NCI-H1105 treated with DMSO at 0.1 percent for 48 hours (cell line): ENCODE measurements around the gene EVA1C.
"Not testable (repeated sequence)": the region's sequence is repeated elsewhere in the genome, so short reads cannot be mapped to it uniquely, and the experiment has no call there.

Source experiments
- DNase-seq: peaks from one replicate; lab custom pipeline; 2025; lab: John Stamatoyannopoulos, UW

EVA1C gene

DNA sequence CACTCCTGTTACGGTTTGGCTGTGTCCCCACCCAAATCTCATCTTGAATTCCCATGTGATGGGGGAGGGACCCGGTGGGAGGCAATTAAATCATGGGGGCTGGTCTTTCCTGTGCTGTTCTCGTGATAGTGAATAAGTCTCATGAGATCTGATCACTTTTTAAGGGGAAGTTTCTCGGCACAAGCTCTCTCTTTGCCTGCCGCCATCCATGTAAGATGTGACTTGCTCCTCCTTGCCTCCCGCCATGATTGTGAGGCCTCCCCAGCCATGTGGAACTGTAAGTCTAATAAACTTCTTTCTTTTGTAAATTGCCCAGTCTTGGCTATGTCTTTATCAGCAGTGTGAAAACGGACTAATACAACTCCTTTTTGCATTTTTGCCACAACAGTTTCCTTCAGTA is 118.3 kb downstream of the EVA1C start:
- not testable (repeated sequence) for DNase-seq

DNA sequence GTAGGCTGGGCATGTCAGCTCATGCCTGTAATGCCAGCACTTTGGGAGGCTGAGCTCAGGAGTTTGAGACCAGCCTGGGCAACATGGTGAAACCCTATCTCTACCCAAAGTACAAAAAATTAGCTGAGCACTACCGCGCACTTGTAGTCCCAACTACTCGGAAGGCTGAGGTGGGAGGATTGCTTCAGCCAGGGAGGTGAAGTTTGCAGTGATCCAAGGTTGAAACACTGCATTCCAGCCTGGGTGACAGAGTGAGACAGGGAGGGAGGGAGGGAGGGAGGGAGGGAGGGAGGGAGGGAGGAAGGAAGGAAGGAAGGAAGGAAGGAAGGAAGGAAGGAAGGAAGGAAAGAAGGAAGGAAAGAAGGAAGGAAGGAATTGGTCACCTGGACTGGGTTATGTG is 119.1 kb downstream of the EVA1C start:
- not testable (repeated sequence) for DNase-seq

DNA sequence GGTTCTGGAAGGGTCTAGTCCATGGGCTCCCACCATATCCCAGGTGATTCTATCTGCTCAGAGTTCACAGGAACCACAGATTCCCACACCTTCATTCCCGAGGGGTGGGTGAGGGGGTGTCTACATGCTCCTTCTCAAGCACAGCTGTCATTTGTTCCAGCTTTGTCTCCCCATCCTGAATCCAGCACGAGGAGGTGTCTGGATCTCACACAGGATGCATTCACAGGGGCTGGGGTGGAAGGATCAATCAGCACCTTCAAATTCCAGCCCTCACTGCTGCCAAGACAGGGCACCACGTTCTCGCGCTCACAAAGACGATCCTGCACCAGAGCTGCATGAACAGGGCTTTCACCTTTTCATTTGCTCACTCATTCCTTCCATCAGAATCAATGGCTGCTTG is 120.1 kb downstream of the EVA1C start:
- no peak for DNase-seq

DNA sequence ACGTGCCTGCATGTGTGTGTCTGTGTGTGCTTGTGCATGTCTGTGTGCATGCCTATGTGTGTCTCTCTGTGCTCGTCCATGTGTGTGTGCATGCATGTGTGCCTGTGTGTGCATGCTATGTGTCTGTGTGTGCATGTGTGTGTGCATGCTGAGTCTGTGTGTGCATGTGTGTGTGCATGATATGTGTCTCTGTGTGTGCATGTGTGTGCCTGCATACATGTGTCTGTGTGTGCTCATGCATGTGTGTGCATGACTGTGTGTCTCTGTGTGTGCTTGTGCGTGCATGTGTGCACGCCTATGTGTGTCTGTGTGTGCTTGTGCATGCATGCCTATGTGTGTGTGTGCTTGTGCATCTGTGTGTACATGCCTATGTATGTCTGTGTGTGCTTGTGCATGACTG is 120.5 kb downstream of the EVA1C start:
- DNase-seq: no peak

DNA sequence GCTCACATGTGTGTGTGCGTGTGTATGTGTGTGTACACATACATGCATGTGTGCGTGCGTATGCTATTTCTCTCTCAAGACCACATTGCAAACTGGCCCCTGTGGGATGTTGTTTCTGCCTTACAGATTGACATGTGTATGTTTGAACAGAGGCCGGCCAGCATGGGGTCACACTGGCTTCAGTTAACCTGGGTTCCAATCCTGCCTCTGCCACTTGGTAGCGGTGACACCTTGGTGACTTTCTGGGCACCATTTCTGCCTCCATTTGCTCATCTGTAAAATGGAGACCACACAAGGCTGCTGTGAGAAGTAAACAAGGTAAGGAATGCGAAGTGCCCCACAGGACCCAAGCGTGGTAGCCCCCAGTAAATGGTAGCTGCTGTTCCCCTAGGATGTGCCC is 121.1 kb downstream of the EVA1C start:
- DNase-seq: no peak

DNA sequence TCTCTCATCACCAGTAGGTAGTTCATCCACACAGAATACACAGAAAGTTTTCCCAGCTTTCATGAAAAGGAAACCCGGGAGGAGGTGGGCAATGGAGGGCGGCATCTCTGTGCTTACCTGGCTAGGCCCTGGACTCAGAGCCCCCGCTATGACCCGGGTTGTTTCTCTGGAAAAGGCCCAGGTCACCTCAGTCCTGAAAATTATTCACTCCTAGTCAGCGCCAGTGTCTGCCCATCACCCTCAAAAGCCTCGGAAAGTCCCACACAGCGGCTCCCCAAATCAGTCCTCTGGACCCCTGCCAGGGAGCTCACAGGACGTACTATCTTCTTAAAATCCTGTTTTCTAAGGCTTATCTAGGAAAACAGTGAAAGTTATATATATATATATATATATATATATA is 121.6 kb downstream of the EVA1C start:
- DNase-seq: no peak

DNA sequence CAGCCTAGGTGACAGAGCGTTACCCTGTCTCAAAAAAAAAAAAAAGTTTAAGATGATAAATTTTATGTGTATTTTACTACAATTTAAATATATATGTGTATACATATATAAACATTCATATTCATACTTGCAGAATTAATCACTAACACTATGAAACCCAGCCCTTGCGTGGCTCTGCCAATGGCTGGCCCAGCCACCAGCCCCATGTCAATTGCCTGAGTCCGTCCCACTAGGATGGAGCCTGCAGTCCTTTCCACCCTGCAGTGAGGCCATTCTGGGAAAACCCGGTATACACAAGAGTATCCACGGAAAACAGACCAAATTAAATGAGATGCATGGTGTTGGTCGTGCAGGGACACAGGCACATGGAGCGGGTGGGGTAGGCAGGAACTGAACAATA is 123.1 kb downstream of the EVA1C start:
- DNase-seq: no peak

DNA sequence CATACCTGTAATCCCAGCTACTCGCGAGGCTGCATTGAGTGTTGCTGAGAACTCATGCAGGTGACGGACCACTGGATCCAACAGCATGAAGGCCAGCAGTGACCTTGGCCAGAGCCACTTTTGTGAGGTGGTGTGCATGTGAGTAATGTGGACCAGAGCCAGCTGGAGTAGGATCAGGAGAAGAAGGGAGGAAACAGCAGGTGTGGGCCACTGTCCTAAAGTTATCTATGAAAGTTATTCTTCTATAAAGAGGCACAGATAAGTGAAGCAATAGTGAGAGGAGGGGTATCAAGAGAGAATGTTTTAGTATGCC is 125.0 kb downstream of the EVA1C start:
- DNase-seq: no peak

DNA sequence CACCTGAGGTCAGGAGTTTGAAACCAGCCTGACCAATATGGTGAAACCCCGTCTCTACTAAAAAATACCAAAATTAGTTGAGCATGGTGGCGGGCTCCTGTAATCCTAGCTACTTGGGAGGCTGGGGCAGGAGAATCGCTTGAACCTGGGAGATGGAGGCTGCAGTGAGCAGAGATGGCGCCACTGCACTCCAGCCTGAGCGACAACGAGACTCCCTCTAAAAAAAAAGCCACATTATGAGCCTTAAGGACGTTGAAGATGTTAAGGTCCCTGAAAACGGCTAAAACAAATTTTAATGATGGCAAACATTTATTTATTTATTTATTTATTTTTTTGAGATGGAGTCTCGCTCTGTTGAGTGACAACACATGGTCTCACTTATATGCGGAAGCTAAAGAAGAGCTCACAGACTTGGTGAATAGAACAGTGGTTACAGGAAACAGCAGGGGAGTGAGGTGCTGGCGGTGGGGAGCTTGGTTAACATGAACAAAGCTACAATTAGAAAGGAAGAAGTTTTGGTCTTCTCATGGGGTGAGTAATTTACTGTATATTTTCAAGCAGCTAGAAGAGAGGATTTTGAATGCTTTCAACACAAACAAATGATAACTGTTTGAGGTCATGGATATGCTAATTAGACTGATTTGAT is 125.8 kb downstream of the EVA1C start:
- DNase-seq: no peak

DNA sequence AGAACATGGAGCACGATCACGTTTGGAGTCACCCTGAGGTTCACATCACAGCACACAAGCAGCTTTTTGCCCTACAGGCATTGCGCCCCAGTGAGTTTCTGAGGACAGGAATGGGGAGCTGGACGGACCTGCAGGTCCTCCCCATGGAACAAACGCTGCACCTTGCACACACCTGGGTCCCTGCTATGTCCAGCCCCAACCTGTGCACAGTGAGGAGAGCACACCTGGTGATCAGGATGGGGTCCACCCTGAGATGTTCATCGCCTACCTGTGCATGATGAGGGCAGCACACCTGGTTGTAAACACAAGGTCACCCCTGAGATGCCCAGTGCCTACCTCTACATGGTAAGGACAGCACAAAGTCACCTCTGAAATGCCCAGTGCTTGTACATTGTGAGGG is 126.9 kb downstream of the EVA1C start:
- DNase-seq: no peak

DNA sequence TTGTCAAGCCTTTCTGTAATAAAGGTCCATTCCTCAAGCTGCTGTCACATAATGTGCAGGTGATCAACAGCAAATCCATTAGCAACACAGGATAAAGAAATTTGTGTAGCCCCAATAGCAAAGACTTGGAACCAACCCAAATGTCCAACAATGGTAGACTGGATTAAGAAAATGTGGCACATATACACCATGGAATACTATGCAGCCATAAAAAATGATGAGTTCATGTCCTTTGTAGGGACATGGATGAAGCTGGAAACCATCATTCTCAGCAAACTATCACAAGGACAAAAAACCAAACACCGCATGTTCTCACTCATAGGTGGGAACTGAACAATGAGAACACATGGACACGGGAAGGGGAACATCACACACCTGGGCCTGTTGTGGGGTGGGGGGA is 130.6 kb downstream of the EVA1C start:
- DNase-seq: not testable (repeated sequence)

DNA sequence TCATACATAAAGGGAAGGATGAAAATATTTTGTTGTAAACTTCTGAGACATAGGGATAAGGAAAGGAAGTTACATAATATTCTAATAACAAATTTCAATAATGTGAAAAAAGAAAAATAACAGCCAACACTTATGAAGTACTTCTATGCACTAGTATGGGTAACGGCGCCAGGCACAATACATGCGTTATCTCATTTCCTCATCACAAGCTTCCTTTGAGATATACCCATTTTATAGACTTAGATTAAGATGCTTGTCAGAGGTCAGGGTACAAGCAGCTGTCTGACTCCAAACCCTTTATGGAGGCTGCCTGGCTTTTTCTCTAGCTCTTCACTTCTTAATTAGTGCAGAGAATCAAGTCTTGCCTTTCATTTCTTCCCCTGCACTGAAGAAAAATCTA is 131.5 kb downstream of the EVA1C start:
- DNase-seq: no peak

DNA sequence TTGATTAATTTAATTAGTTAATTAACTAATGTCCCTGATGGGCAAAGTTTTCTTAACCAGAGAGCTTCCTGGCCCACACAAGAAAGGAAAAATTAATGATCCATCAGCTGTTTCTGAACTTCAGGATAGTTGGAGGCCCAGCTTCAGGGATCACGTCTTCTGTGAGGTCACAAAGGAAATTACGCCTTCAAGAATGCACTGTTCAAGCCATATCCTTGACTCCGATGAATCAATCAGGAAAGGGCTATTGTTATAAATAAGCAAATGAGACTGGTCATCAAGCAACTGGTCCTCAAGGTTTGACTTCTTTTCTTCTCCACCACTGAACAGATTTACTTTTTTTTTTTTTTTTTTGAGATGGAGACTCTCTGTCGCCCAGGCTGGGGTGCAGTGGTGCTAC is 132.2 kb downstream of the EVA1C start:
- no peak for DNase-seq

DNA sequence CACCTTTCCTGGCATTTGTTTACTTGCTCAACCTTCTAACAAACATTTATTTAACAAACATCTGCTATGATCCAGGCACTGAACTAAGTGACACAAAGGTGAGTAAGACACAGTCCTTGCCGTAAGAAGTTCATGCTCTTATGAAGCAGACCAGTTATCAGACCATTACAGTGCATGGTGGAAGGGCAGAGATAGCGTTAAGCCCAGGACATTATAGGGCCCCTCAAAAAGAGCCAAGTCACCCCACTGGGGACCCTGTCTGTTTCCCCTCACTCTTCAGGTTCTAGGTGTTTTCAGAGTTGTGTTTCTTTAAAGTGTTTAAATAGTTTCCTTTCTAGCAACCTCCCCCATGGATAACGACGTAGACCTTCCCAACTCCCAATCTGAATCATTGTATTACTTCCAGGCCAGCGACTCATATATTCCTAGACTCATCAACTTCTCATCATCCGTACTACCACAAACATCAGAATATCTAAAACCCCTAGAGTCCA is 133.5 kb downstream of the EVA1C start:
- no peak for DNase-seq

DNA sequence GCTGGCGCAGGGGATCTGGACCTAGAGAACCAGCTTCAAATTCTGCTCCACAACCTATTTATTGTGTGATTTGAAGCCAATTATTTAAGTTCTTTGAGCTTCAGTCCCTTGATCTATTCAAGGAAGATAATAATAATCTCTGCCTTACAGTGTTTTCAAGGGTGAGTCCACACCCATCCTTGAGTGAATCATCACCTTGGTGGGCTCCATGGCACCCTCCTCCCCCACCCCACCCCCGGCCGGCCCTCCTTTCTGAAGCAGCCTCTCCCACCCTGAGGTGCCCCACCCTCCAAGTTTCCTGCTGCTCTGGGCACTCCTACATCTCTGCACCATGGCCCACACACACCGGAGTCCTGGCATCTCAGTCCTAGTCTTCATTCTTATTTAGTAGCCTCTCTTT is 134.5 kb downstream of the EVA1C start:
- no peak for DNase-seq

DNA sequence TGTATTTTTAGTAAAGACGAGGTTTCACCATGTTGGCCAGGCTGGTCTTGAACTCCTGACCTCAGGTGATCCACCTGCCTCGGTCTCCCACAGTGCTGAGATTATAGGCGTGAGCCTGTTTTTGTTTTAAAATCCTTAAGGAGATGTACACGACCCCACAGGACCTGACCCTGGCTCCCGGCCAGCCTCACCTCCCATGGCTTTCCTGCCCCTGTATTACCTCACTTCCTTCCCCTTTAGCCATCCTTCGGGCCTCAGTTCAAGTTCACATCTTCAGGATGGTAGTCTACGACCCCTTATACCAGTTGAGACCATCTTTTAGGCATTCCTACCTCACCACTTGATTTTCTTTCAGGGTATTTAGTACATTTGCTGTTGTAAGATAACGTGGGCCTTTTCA is 136.5 kb downstream of the EVA1C start:
- DNase-seq: no peak

DNA sequence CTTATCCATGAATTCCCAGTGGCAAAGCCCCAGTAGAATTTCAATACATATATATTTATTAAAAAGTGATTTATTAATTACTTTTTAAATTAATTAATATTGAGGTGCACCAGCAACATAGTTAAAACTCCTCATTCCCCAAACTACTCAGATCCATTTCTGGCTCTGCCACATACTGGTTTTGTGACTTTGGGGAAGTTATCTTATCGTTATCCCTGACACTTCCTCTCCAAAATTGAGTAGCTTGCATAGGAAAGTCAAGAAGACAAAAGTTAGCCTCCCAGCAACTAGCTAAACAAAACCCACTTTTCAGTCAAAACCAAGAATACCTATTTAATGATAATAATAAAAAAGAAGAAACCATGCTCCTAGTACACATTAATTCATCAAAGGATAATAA is 136.9 kb downstream of the EVA1C start:
- DNase-seq: no peak

DNA sequence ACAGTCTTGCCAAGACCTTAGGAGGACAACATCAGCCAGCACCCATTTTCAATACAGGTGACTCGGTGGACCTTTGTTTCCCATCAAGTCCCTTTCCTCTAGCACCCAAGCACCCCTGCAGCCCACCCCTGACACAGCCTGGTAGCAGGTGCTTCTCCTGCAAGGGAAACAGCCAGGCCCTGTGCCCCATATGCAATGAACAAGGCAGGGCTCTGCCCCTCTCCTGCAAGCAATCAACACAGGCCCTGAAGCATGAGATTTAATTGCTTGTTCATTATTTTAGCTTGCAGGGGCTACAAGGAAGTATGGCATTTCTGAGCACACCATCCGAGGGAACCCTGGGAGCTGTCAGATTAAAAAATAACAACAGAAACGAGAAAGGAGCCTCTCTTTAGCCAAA is 137.4 kb downstream of the EVA1C start:
- DNase-seq: no peak

DNA sequence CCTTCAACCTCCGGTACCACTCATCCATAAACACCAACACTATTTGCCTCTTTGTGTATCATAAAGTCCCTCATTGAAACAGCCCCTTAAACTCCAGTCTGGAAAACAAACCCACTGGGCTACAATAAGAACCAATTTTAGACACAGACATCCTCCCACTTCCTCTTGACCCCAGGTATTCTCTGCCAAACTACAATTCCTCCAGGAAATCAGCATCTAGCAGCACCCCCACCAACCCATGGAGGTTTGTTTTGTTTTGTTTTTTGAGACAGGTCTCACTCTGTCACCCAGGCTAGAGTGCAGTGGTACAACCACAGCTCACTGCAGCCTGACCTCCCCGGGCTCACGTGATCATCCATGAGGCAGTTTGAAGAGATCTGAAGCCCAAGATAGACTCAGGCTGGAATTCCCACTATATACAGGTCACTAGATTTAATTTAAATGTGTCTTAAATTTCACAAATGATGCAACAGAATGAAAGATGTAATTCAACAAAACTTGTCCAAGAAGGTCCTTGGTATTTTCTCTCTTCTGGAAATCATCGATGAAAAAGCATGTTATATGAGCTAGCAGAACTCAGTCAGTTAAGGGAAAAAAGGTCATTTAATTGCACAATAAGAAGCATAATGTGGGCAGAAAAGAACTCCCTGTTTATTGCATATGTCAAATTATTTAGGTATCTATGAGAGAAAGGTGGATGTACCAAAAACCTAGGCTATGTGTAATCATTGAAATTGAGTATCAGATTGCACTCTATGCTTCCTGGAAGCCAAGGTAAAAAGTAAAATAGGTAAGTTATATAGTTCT is 142.5 kb downstream of the EVA1C start:
- no peak for DNase-seq

DNA sequence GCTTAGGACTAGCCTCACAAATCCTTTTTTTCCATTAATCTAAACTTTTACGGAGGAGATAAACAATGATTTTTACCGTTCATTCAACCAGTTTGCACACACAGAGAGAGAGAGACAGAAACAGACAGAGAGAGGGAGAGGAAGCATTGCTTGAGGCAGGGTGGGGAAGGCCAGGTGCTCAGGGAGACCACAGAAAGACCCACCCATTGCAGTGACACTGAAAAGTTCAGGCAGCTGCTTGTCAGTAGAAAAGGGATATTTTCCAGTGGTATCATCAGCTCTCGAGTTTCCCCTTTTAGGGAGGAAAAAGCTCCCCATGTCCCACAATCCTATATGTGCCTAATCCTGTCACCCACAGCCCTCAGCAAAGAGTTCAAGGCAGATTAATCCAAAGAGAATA is 145.6 kb downstream of the EVA1C start:
- DNase-seq: no peak

DNA sequence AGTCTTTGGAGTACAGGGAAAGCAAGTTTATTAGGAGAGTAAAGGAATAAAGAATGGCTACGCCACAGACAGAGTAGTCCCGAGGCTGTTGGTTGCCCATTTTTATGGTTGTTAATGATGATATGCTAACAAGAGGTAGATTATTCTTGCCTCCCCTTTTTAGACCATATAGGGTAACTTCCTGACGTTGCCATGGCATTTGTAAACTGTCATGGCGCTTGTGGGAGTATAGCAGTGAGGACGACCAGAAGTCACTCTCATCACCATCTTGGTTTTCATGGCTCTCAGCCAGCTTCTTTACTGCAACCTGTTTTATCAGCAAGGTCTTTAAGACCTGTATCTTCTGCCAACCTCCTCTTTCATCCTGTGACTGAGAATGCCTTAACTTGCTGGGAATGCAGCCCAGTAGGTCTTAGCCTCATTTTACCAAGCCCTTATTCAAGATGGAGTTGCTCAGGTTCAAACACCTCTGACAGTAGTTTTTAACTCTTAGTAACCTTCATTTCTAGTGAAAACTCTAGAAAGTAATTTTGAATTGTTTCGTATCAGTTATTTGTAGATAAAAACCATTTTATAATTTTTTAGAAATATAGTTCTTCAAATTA is 146.6 kb downstream of the EVA1C start:
- no peak for DNase-seq

DNA sequence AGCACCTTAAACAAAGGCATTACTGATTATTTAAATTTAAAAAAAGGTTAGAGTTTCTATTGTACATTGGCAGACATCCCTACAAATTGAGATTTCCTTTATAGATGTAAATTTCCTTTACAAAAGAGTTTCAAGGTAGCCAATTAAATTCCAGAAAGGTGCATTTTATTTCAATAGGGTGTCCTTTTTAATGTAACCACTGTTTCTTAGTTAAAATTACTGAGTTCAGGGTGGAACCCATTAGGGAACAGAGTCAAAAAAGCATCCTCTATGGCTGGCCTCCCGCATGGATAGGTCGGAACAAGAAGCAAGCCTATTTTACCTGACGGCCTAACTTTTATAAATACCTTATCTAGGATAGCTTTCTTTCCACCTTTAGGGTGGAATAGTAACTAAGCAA is 148.4 kb downstream of the EVA1C start:
- DNase-seq: no peak

DNA sequence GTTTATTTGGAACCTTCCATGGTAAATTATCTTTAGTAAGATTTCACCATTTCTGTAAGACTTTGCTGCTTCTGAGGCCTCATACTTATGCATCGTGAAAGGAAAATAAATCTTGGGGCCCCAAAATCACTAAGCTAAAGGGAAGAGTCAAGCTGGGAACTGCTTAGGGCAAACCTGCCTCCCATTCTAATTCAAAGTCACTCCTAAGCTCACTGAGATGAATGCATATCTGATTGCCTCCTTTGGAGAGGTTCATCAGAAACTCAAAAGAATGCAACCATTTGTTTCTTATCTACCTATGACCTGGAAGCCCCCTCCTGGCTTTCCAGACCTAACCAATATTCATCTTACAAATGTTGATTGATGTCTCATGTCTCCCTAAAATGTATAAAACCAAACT is 149.0 kb downstream of the EVA1C start:
- not testable (repeated sequence) for DNase-seq

DNA sequence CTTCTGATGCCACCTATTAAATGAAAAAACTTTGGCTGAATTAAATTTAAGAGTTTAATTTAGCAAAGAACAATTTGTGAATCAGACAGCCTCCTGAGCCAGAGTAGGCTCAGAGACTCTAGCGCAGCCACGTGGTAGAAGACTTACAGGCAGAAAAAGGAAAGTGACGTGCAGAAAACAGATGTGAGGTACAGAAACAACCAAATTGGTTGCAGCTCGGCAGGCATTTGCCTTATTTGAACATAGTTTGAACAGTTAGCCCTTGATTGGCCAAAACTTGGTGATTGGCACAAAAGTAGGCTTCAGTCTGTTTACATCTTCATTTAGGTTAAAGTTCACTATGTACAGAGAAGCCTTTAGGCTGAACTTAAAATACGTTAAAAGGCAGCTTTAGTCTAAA is 149.9 kb downstream of the EVA1C start:
- no peak for DNase-seq
